GM19467 (cell line): ENCODE data around the gene TANC1.

Experiments
- ATAC-seq: cut with Tn5 transposase; IDR thresholded peaks from one replicate; pipeline ENCODE4 v1.9.1; 2021; ENCODE audit warnings: mild to moderate bottlenecking, moderate library complexity; ENCODE audit not compliant: unreplicated experiment

Gene TANC1

DNA sequence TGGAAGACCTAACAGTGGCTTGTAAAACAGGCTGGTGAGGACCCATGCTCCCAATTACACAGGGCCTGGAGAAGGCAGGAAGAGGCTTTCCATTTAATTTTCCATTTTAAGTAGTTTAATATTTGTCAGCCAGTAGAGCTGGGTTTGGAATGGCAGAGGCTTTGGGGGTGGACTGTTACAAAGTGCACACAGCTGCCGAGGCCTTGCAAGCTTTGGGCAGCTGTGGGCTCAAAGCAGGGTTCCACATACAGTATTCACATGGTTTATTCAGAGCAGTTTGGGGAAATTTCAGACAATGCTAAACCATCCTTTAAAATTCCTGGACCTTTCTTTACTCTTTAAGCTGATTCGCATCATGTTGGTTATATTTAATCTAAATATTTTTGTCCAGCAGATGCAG, 185.5 kb downstream of the TANC1 start:
- ATAC-seq: no peak

GRCh38 chr2:159154366-159154765, 185.9 kb downstream of the TANC1 start:
- ATAC-seq: no peak

GRCh38 chr2:159155320-159155719, 186.9 kb downstream of the TANC1 start:
- ATAC-seq: no peak

- ATAC-seq: no peak
Observed at GRCh38 chr2:159155791-159156190, 187.4 kb downstream of the TANC1 start.

- ATAC-seq: no peak
Observed at GRCh38 chr2:159156834-159157233, 188.4 kb downstream of the TANC1 start.

GRCh38 chr2:159157361-159158209, 189.1 kb downstream of the TANC1 start:
- no peak for ATAC-seq

- no peak for ATAC-seq
Observed at GRCh38 chr2:159160412-159160811, 192.0 kb downstream of the TANC1 start.

GRCh38 chr2:159160954-159161353, 192.5 kb downstream of the TANC1 start:
- no peak for ATAC-seq

DNA sequence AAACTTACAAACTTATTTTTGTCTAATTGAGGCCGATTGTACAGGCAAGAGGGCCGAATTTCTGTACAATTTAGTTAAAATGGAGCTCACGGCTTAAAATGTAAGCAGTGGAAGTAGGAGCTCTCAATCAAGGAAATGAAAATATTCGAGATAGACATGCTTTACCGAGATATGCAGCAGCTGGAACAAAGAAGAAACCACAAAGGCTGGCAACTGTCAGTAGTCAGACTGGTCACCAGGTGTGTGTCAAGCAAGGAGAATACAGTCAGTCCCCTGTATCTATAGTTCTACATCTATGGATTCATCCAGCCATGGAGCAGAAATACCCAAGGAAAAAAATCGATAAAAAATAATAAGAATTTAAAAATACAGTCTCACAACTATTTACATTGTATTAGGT, 195.5 kb downstream of the TANC1 start:
- ATAC-seq: no peak

DNA sequence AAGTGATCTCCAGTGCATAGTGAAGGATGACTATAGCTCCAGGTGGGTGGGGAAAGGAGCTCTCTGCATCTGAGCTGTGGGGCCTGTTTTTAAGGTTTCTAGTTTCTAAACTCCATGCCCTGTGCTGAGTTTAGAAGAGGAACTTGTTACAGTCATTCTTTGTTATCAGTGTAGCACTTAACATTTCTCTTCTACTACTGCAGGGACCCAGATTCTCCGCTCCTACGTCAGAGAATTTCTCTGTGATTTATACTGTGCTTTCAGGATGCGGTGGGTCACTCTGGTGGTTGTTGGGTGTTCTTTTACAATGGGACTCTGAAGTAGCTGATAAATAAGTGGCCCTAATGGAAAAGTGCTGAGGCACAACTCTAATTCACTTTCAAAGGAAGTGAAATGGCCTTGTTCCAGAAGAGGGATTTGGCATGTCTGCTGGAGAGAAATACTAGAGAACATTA, 196.0 kb downstream of the TANC1 start:
- no peak for ATAC-seq

- no peak for ATAC-seq
Observed at GRCh38 chr2:159165048-159165447, 196.6 kb downstream of the TANC1 start.

GRCh38 chr2:159168707-159169106, 200.3 kb downstream of the TANC1 start:
- no peak for ATAC-seq

DNA sequence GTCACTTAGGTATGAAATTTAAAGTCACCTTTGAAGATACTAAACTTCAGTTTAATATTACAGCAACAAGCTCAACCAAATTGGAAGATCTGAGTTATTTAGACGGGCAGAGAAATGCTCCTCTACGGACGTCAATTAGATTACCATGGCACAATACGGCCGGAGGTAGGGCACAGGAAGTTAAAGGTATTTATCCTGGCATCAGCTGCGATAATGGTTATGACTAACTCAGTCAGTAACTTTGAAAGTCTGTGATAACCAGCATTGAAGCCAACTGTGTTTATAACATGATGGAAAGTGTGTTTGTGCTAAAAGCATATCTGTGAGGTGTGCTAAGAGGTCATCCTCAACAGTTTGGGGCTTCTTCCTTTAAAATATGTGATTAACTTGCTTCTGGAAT, 200.7 kb downstream of the TANC1 start:
- no peak for ATAC-seq

- no peak for ATAC-seq
Observed at GRCh38 chr2:159172403-159172802, 204.0 kb downstream of the TANC1 start.

DNA sequence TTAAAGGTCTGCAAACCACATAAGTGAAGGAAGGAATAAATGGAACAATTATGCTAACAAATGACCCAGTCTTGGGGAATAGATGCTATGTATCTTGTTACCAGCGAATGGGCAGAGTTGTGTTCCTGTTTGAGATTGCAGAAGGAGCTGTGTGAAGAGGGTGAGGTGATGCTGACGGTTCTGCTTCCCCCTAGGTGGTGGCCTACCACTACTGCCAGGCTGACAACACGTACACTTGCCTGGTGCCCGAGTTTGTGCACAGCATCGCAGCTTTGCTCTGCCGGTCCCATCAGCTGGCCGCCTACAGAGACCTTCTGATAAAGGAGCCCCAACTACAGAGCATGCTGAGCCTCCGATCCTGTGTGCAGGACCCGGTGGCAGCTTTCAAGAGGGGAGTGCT, 206.3 kb downstream of the TANC1 start:
- no peak for ATAC-seq

- ATAC-seq: no peak
Observed at GRCh38 chr2:159175182-159175581, 206.7 kb downstream of the TANC1 start.

GRCh38 chr2:159175927-159176326, 207.5 kb downstream of the TANC1 start:
- ATAC-seq: no peak

DNA sequence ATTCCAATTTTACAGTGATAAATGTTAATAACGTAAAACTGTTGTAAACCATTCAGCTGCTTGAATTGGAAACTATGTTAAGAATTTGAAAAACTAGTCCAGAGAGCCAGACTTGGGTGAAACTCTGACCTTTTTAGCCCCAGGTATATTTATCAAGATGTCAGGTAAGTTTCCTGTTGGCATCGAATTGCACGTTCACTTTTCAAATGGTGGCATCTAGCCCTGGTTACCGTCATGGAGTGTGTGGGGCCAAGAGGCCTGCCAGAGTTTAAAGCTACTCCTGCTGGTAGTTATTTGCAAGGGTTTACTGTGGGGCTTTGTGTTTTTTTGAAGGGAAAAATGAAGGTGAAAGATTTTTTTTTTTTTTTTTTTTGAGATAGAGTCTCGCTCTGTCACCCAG, 208.1 kb downstream of the TANC1 start:
- no peak for ATAC-seq

- ATAC-seq: no peak
Observed at GRCh38 chr2:159177357-159177756, 208.9 kb downstream of the TANC1 start.

GRCh38 chr2:159177957-159178356, 209.5 kb downstream of the TANC1 start:
- ATAC-seq: no peak

GRCh38 chr2:159179096-159179495, 210.7 kb downstream of the TANC1 start:
- no peak for ATAC-seq

DNA sequence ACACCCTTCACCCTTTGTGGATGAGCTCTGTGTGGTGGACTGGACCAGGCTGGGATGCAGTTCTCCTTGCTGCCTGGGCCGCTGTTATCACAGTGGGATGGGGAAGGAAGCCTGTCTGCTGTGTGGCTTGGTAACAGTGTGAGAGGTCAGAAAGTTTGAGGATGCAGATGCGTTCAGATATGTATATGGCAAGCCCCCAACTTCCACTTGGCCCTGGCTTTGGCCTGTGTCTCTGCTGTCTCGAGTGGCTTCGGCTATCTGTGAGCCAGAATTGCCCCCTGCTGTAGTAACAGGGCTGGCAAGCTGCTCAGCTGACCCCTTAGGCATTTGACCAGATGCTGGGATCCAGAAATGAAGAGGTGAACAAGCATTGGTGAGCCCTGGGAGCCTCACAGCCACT, 211.3 kb downstream of the TANC1 start:
- no peak for ATAC-seq

GRCh38 chr2:159183346-159183745, 214.9 kb downstream of the TANC1 start:
- no peak for ATAC-seq
